GM04503 (cell line): ENCODE results near the gene LRIT2.

Experiments used
- DNase-seq: peaks from one replicate; pipeline ENCODE4 v3.0.0-alpha.2; 2012; ENCODE audit warnings: low read depth

LRIT2 gene

GRCh38 chr10:84205853-84206525, 19.4 kb downstream of the LRIT2 start:
- no peak for DNase-seq

DNA sequence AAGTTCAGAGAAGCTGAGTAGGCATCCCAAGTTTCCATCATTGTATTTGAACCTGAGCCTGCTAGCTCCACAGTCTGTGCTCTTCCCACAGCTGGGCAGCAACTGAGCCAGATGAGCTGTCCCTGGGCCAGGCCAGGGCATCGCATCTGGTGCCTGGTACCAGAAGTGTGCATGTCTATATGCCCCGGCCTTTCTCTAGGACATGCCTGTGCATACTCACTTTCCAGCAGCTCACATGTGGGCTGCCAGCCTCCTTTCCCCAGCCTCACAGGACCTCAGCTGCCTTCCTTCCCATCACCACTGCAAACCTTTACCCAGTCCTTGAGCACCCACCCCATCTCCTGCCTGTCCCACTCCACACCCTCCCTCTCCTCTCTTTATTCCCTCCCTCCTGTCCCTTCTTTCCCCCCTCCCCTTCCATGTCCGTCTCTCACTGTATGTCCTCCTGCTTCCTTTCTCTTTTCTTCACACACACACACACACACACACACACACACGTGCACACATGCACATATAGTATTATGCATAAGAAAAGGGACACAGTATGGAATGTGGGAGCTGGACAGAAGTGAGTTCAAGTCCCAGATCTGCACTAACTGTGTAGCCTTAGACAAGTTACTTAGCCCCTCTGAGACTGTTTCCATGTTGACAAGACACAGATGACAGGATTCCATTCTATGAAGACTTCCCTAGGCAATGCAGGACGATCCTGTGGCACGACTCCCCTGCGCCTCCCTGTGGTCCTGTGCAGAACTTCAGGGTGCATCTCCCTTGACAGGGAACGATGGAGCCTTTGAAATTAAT, 20.1 kb downstream of the LRIT2 start:
- peak; percentile 7 for DNase-seq

DNA sequence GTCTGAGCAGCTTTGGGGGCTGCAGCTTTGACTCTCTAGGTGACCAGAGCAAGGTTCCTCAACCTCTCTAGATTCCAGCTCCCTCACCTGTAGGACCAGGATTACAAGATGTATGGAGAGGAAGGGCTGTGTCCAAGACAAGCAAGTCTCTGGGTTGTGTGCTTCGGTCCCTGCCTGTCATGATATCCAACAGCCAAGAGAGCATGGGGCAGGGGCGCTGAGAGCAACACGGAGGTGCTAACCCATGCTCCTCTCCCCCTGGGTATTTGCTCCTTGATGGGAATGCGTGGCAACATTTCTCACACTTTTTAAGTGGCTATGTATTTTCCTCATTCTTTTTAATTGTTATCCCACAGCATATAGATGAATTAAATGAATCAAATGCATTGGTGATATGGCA, 20.7 kb downstream of the LRIT2 start:
- DNase-seq = no peak

DNA sequence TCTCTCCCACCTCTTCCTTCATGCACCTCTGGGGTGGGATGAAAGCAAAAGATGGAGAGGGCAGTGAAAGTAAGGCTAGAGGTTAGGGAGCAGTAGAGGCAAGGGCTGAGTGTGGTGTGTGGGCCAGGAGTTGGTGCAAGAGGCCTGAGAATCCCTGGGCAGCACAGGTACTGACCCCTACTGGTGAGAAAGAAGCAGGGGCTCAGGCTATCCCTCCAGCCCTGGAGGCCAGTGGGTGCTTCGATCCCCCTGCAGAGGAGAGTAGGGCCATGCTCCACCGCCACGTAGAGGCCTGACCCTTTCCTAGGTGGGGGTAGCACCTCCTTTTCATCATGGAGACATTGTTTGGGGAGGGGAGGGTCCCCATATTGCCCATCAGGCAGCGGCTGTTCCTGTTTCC, 21.2 kb downstream of the LRIT2 start:
- DNase-seq = no peak

DNA sequence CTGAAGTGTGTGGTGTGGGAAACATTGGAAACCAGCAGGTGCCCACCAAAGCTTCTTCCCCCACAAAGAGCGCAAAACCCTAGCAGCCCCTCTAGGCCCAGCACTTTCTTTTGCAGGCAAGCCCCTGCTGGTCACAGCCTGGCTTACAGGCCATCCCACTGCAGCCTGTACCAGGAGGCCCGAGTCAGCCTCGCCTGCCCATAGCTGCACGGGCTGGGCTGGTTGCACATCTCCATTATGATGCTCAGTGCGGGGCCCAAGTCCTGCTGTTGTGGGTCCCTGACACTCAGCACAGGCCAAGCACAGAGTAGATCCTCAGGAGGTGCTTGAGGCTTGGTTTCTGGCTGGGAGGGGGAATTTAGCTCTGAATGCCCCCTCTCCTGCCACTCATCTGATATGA, 23.0 kb downstream of the LRIT2 start:
- DNase-seq = no peak

DNA sequence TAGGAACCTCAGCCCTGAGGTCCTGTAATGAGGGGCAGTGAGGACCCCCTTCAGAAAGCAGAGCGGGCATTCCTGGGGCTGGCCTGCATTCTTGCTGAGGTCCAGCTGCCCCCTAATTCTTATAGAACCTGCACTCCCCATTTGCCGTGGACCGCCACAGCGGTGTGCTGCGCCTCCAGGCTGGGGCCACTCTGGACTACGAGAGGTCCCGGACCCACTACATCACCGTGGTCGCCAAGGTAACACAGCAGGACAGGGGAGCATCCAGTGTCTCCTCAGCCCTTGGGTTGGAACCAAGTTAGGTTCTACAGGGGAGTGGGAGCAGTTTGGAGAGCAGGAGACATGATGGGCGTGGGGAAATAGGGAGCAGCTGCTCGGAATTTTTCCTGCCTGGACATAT, 23.7 kb downstream of the LRIT2 start:
- no peak for DNase-seq

GRCh38 chr10:84201244-84201606, 24.1 kb downstream of the LRIT2 start:
- no peak for DNase-seq

DNA sequence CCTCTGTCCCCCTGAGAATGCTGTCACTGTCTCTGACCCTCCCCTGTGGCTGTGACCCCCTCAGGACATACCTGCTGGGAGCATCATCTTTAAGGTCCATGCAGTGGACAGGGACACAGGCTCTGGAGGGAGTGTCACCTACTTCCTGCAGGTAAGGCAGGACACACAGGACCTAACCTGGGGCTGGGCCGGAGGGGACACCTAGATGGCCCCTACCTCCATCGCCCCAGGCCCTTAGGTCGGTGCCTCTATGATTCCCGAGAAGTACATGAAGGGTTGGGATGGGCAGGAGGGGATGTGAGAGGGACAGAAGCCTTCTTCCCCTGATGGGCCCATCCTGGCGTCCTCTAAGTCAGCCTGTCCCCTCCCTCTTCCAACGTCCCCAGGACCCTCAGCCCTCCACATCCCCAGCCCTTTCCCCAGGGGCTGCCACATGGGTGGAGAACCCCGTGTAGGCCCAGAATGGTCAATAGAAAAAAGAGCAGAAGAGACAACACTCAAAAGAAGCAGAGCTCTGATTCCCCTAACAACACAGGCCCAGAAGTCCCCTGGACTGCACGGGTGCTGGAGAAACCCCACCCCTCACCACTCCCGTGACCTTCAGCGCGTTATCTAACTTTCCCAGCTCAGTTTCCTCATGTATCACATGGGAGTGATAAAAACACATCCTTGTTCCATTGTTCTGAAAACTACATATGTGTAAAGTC, 24.7 kb downstream of the LRIT2 start:
- DNase-seq = no peak

DNA sequence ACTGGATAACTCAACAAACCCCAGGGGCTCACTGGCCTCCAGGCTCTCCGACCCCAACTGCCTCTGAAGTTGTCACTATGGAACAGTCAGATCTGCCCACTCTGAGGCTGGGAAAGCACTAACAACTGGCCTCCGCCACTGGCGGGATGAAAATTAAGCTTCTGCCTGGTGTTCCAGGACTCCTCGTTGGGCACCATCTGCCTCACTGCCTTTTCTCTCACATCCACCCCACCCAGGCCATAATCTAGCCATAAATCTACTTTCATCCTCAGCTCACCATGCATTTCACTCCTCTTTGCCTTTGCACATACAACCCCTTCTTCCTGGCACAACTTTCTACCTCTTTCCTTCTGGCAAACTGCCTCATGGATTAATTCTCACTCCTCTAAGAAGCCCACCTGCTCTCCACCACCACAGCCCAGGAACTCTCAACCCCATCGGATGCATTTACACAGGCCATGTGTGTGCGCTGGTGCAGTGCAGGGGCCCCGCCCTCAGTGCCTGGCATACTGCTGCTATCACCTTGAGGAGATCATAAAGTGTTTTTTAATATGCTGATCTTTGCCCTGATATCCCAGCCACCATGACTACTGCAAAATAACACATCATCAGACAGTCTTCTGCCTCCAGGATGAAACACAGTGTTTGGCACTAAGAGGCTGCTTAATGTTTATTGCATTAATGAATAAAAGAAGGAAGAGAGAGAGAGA, 27.0 kb downstream of the LRIT2 start:
- DNase-seq = no peak

GRCh38 chr10:84197643-84198042, 27.7 kb downstream of the LRIT2 start:
- DNase-seq = no peak

- DNase-seq = no peak
These were observed 28.4 kb downstream of the LRIT2 start for GRCh38 chr10:84196941-84197340.

DNA sequence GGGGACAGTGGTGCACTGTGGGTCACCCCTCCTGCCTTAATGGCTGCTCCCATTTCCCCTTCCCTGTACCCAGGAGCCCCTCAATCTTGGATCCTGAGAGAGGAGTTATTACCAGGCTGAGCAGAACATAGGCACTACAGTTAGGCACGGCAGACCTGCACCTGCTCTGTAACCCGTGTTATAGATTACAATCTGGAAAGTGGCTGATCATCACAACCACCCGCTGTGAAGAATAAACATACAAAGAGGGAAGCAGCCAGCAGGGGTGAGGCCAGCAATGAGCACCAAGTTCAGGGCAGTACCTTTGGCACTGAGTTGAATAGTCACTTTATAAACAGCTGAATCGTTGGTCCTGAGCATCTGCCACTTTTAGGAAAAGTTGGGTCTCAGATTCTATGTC, 29.3 kb downstream of the LRIT2 start:
- DNase-seq = no peak

DNA sequence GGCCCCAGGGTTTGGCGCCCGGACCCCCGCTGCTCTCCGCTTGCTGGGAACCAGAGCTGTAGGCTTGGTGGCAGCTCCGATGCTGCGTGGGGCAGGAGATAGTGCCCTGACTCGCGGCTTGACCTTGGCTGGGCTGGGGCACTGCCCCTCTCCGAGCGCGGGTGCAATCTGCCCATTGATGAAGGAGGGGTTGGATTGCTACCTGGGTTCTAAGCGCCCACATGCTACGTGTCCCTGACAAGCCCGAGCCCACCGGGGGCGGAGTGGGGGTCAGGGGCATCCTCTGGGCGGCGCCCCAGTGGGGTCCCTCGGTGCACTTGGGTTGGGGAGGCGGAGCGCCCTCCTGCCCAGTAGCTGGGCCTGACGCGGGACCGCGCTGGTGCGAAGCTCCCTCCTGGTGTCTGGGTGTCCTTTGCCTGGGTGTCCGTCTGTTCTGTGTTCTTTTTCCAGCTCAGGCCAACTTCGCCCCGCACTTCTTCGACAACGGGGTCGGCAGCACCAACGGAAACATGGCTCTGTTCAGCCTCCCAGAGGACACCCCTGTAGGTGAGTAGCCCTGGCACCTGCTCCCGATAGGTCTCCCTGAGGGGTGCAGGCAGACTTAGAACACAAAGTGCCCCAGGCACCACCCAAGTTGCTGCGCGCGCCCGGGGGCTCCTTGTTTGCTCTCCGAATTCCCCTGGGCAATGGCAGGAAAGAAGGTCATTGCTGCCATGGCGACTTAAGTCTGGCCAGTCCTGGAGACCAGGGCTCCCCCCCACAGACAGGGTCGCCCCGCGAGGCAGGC, 30.1 kb downstream of the LRIT2 start:
- DNase-seq = no peak

DNA sequence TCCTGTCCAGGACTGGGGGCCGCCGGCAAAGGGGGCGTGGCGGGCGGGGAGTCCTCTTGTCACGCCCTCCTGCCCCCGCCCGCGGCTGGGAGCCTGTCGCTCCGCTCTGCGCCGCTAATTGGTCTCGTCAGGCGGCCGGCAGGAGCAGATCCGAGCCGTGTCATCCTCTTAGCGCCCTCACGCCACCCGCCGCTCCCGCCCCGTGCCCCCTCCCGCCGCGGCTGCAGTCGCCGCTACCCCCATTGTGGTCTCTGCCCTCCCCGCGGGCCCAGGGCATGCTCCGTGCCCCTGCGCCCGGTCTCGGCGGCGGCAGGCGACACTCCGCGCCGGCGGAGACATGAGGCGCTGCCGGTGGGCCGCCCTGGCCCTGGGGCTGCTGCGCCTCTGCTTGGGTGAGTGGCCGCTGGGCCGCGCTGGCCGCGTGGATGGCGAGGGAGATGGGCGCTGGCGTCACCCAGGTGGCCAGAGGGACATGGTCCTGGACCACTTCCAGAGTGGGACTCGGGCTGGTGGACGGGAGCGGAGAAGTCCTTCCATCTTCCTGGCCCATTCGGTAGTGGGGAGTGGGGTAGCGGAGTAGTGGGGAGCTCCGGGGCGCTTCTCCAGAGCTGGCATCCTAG, 30.8 kb downstream of the LRIT2 start, which contains the start of gene CDHR1:
Gene CDHR1 (plus strand): TSS at position 114 of the 620 bp plus-strand sequence. CDS start 224 bp downstream, at position 338.
- no peak for DNase-seq

DNA sequence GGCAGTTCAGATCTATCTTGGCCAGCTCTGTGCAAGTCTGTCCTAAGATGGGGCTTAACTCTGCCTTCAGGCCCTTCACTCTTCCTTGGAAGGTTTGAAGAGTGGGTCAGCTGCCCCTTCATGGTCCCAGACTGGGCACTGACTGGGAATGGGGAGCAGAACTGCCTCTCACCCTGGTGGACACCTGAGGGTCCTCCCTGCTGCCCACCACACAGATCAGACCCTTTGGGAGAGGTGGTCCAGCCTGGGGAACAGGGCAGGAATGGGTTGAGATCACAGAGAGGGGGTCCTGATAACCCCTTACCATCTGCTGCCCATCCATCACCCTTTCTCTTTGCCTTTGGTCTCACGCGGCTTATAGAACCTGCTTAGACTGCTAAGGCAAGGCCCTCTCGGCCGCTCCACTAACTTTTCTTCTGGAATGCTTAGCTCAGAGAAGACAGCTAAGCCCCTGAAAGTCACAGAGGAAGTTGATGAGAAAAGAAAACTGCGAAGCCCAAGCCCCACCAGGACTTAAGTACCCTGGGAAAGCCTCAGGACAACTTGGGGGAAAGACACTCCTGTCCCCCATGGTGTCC, 31.4 kb downstream of the LRIT2 start:
- DNase-seq = no peak

GRCh38 chr10:84193327-84193726, 32.0 kb downstream of the LRIT2 start:
- no peak for DNase-seq

DNA sequence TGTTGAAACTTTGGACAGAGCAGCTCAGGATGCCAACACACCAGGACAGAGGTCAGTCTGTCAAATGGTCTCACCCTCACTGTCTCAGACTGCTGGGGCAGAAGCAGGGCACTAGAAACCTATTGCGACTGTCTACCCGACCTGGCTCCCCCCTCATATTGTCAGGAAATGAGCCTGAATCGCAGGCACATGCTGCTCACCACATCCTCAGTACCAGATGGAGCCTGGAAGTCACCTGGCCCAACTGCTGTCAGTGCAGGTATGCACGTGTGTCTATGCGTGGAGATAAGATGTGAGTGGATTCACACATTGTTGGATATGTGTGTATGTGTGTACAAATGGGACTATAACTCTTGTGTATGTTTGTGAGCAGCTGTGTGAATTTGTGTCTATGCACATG, 34.2 kb downstream of the LRIT2 start:
- DNase-seq = no peak

GRCh38 chr10:84190621-84191020, 34.7 kb downstream of the LRIT2 start:
- DNase-seq = no peak

GRCh38 chr10:84188815-84189214, 36.5 kb downstream of the LRIT2 start:
- DNase-seq = no peak

DNA sequence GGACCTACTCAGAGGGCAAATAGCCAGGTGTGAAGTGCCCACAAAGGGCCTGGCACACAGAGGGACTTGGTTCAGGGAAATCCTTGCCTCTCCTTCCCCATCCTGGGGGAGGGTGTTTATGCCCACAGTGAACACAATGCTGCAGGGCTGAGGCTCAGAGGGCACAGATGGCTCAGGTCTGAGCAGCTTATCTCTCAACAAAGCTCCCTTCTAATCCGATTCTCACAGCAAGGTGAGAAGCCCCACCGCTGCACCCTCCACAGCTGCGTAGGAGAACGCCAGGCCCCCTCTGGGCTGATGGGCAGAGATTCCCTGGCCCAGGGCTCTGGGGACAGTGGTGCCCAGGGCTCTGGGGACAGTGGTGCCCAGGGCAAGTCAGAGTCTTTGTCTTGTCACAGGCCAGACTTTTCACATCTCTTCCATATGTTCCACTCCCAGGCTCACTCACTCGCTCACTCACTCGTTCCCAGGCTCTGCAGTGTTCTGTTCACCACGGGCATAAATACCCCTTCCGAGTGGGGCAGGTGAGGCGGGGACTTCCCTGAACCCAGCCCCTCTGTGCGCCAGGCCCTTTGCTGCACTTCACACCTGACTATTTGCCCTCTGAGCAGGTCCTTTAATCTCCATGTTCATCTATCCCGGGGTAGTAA, 39.7 kb downstream of the LRIT2 start:
- no peak for DNase-seq
